ENCODE data around the gene FERMT1. TPM values are rescaled to one million over a fixed set of nuclear protein-coding genes. Genes with fewer than 3 reads are reported as not detected.
A peak's percentile ranks its signal among the peaks of the same experiment; 100 is the strongest.
"Not testable (repeated sequence)": the region's sequence is repeated elsewhere in the genome, so short reads cannot be mapped to it uniquely, and the experiment has no call there.

Gene FERMT1
- total RNA-seq, 1 donor from 2014 or later: 0.23 TPM

- DNase-seq (ENCODE audit: low spot score): no peak
- ATAC-seq: no peak
These were observed 7.5 kb downstream of the FERMT1 start for GRCh38 chr20:6115221-6115895.

- no peak for ATAC-seq
- DNase-seq (ENCODE audit: low spot score): no peak
These were observed 8.1 kb downstream of the FERMT1 start for GRCh38 chr20:6114696-6115095.

DNA sequence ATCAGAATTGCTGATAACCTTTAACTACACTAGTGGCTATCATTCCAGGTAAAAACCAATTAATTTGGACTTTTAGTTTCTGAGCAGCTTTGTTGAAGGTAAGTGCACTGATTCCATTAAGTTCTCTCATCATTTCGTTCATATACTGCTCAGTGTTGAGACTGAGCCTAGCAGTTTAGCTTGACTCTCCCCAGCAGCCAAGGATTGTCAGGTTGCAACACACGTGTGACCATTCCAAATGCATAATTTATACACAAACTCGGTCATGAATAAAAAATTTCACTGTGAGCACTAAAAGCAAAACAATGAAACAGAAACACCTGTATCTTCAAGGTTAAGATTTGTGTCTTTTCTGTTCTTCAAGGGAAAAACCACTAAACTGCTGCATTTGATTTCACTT is 8.9 kb downstream of the FERMT1 start:
- DNase-seq (ENCODE audit: low spot score) (no peak), ATAC-seq (no peak)

GRCh38 chr20:6112965-6113364 is 9.9 kb downstream of the FERMT1 start:
- not testable (repeated sequence) for DNase-seq (ENCODE audit: low spot score); ATAC-seq

GRCh38 chr20:6108330-6108729 is 14.5 kb downstream of the FERMT1 start:
- DNase-seq (ENCODE audit: low spot score) (no peak), ATAC-seq (no peak)

GRCh38 chr20:6104493-6105188 is 18.2 kb downstream of the FERMT1 start:
- DNase-seq (ENCODE audit: low spot score) (no peak), ATAC-seq (no peak)

DNA sequence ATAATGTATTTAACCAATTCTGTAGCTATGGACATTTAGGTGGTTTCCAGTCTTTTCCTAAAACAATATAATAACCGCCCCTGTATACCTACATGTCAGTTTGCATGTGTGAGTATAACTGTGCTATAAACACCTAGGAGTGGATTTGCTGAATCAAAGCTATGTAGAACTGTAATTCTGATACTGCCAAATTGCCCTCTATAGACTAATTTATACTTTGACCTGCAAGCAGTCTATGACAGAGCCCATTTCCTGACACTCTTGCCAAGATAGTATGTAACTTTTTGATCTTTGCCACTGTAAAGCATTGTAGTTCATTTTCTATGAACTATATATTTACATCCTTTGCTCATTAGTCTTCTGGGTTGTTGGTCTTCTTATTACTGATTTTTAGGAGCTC is 19.5 kb downstream of the FERMT1 start:
- no peak for ATAC-seq
- no peak for DNase-seq (ENCODE audit: low spot score)

- no peak for ATAC-seq
These were observed 21.5 kb downstream of the FERMT1 start for GRCh38 chr20:6101346-6101745.

DNA sequence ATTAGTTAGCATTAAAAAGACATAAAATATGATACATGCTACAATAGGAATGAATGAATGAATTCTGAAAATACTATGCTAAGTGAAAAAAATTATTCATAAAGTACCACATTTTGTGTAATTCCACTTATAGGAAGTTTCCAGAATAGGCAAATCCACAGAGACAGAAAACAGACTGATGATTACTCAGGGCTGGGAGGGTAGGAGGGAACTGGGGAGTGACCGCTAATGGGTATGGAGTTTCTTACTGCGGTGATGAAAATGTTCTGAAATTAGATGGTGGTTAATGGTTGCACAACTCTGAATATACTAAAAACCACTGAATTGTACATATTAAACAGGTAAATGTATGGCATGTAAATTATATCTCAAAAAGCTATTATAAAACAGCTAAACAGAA is 22.6 kb downstream of the FERMT1 start:
- DNase-seq (ENCODE audit: low spot score): no peak
- no peak for ATAC-seq

More at GRCh38 chr20:6101346-6101745, 21.5 kb downstream of the FERMT1 start:
- no peak for DNase-seq (ENCODE audit: low spot score)

DNA sequence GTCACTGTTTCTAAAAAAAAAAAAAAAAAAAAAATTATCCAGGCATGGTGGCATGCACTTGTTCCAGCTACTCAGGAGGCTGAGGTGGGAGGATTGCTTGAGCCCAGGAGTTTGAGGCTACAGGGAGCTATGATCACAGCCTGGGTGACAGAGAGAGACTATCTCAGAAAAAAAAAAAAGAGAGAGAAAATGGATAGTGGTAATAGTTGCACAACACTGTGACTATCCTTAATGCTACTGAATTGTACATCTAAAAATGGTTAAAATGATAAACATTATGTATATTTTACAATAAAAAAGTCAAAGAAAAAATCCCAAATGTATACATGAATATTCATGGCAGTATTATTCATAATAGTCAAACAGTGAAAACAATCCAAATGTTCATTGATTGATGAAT is 23.0 kb downstream of the FERMT1 start:
- DNase-seq (ENCODE audit: low spot score) (no peak), ATAC-seq (no peak)

GRCh38 chr20:6095409-6095808 is 27.4 kb downstream of the FERMT1 start:
- DNase-seq (ENCODE audit: low spot score): no peak
- peak; percentile 66 for ATAC-seq

GRCh38 chr20:6094565-6094964 is 28.3 kb downstream of the FERMT1 start:
- DNase-seq (ENCODE audit: low spot score) (no peak), ATAC-seq (no peak)

DNA sequence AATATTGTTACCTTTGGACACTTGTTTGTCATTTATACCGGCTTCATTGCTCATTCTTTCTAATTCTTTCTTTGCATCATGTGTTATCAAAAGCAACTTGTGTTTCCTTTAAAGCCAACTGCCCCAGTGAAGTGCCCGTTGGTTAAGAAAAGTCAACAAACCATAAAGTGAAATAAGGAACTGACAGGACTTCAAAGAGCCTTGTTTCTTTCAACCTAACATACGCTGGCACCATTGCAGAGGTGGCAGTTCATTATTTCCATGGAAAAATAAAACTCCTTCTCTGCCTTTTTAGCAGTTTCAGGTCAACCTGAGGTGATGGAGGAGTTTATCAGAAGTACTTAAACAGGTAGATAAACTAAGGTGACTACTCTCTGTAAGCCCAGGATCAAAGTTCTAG is 28.8 kb downstream of the FERMT1 start:
- ATAC-seq: no peak
- no peak for DNase-seq (ENCODE audit: low spot score)

GRCh38 chr20:6091661-6092060 is 31.2 kb downstream of the FERMT1 start:
- DNase-seq (ENCODE audit: low spot score) (no peak), ATAC-seq (no peak)

DNA sequence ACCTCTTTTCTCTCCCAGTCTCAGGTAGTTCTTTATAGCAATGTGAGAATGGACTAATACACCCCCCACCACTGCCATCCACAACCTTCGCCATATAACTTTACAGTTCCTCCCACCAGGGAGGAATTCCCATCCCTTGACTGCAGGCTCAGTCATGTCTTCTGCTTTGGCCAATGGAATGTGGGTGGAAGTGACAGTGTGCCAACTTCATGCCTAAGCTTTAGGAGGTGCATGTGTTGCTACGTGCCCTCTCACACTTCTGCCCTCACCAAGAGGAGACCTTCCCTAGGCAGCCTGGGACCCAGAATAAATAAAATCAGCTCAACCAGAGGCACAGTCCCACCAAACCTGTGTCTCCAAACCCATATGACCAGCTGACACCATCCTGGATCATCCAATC is 36.0 kb downstream of the FERMT1 start:
- DNase-seq (ENCODE audit: low spot score): no peak
- no peak for ATAC-seq

DNA sequence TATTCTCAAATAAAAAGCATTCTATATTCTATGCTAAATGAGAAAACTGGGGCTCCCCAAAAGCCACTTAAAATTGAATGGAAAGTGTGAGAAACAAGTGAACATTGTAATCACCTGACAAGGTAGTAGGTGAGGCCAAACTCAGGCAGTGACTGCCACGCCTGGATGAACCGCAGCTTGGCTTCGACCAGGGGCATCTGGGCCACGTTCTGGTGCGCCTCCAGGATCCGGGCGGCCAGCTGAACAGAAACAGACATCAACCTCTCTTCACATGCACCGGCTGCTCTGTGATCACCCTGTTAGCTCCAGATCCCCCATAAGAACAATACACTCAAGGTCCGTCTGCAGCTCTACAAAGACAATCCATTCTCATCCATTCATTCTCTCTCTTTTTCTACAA is 38.9 kb downstream of the FERMT1 start:
- DNase-seq (ENCODE audit: low spot score) (no peak), ATAC-seq (no peak)

- no peak for ATAC-seq
These were observed 41.6 kb downstream of the FERMT1 start for GRCh38 chr20:6081236-6081635.

GRCh38 chr20:6079016-6079415 is 43.8 kb downstream of the FERMT1 start:
- ATAC-seq (no peak), DNase-seq (ENCODE audit: low spot score) (no peak)

More at GRCh38 chr20:6081236-6081635, 41.6 kb downstream of the FERMT1 start:
- no peak for DNase-seq (ENCODE audit: low spot score)

GRCh38 chr20:6075428-6076219 is 47.2 kb downstream of the FERMT1 start:
- DNase-seq (ENCODE audit: low spot score): no peak

GRCh38 chr20:6074784-6075183 is 48.0 kb downstream of the FERMT1 start:
- ATAC-seq: no peak
- DNase-seq (ENCODE audit: low spot score): no peak

More at GRCh38 chr20:6075428-6076219, 47.2 kb downstream of the FERMT1 start:
- peak; percentile 59 for ATAC-seq

GRCh38 chr20:6074145-6074561 is 48.7 kb downstream of the FERMT1 start:
- ATAC-seq (peak; percentile 84), DNase-seq (ENCODE audit: low spot score) (peak; percentile 56)
